GM19372 (cell line): ENCODE measurements around the gene EHD4.

Source experiments
- ATAC-seq: cut with Tn5 transposase; IDR thresholded peaks from one replicate; pipeline ENCODE4 v1.9.1; 2021; ENCODE audit warnings: mild to moderate bottlenecking, low read depth, moderate library complexity; ENCODE audit not compliant: unreplicated experiment

Gene EHD4

DNA sequence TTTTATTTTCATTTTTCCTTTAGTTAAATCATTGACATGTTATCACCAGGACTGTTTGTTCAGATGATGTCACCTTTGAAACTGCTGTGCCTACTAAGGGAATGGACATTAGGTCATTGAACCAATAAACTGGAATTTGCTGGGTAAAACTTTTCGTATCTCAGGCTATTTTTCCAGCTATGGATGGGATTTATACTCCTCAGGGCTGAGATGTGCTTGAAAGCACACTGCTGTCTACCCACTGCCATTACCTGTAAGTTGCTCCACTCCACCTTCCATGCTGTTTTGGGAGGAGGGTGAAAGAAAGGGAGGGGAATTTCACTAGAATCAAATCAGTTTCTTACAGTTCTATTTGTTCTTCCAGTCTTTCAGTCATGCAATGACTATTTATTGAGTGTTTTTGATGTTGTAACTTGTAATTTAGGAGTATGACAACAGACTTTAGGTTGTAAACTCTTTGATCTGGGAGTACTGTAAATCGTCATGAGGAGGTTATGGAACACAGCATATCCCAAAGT is 11.3 kb downstream of the EHD4 start:
- no peak for ATAC-seq

GRCh38 chr15:41958002-41958420 is 14.3 kb downstream of the EHD4 start:
- no peak for ATAC-seq

GRCh38 chr15:41957021-41957897 is 15.1 kb downstream of the EHD4 start:
- ATAC-seq = no peak

GRCh38 chr15:41955807-41956525 is 16.4 kb downstream of the EHD4 start:
- no peak for ATAC-seq

DNA sequence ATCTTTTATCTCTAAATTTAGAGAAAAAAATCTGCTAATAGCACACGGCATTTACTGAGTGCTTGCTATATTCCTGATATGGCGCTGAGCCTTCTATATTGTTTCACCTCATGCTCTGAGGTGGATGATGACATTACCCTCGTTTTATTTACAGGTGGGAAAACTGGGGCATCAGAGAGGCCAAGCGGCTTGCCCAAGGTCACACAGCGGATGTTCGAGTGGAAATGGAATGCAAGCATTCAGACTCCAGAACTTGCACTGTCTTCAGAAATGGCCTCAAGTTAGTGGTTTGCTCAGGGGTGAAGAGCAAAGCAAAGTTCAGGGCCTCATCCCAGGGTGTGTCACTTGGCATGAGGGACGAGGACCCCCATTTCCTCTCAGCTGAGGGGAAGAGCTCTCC is 17.3 kb downstream of the EHD4 start:
- no peak for ATAC-seq

DNA sequence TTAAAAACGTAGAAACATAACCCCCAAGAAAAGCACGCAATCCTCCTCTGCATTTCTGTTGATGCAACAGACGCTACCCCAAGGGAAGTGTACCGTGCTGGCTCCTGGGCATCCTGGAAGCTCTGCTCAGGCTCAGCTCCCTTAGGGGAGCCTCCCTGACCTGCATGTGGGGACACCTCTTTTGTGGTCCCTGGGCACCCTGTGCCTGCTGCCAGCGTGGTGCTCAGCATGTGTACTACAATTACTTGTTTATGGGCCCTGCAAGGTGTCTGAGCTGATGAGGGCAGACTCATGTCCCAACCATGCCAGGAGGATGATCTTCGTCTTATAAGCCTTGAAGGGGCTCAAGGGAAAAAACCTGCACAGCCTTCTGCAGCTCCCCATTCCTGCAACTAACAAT is 18.3 kb downstream of the EHD4 start:
- ATAC-seq = no peak

- ATAC-seq = no peak
Measured at GRCh38 chr15:41952013-41952563, 20.3 kb downstream of the EHD4 start.

GRCh38 chr15:41951571-41951970 is 20.8 kb downstream of the EHD4 start:
- no peak for ATAC-seq

DNA sequence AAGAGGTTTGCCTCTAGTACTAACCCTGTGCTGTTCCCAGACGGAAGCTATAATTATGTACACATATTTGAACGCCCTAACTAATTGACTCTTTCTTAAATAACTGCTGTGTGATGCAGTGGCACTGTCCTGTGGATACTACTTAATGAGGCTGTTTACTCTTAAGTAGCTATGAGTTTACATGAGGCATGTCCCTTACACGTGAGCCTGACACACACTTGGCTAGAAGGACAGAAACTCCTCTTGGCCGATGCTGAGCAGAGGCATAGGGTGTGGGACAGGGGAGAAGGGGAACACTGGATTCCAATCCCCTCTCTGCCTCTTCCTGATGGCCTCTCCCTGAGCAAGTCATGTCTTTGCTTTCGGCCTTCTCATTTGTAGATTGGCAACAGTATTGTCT is 21.9 kb downstream of the EHD4 start:
- ATAC-seq = no peak

DNA sequence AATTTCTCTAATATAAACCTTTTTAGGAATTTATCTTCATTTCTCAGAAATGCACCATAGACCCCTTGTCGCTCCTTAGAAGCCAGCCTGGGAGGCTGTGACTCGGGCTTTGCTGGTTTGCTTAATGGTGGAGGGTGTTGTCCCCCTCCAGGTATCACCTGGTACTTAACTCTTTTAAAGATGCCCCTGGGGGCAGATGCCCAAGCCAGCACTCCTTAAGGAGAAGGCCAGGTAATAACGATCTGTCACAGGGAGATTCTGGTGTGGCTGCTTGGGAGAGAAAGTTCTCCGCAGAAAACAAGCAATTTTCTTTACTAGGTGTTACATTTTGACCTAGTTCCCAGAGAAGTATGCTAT is 22.3 kb downstream of the EHD4 start:
- no peak for ATAC-seq

DNA sequence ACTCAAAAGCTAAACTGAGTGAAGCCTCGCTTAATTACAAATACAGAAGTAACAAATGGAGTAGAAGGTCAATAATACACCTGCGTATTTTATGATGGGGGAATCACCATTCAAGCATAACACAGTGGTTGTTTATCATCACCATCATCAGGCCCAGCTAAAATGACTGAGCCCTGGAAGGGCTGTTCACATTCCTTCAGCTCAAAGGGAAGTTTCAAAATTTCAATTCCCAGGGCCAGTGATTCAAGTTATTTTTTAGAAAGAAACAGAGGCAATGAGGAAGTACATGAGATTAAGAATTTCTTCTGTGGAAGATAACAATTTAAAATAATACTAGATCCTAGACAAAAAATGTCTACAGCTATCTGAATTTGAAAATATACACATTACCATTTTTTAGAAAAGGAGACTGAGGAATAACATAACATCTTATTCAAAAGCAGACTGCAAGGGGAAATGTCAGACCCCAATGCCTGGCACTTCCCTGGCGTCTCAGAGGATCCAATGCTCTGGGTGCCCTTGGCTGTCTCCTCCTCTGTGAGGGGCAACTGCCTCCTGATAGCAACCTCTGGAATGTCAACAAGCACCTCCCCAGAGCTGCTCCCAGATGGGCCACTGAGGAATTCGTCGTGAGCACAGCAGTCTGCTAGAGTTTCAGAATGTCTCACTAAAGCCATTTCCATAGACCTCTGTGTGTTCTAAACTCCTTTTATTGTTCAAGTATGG is 22.8 kb downstream of the EHD4 start:
- no peak for ATAC-seq

GRCh38 chr15:41948490-41948889 is 23.9 kb downstream of the EHD4 start:
- no peak for ATAC-seq

- no peak for ATAC-seq
Measured at GRCh38 chr15:41946970-41947369, 25.4 kb downstream of the EHD4 start.

DNA sequence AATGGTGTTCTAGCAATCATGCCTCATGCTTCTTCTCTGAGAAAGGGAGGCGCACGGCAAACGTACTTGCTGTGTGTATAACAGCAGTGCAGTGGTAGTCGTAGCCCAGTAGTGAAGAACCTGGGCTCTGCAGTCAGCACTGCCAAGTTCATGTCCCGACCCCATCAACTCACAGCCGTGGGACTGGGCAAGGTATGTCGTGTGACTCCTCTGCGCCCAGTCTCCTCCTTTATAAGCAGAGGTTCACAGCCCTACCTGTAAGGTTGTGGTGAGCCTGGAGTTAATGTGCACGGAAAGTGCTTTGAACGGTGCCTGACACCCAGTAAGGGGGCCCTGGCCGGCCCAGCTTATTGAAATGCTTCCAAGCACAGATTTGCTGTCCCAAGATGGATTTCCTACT is 26.6 kb downstream of the EHD4 start:
- no peak for ATAC-seq

DNA sequence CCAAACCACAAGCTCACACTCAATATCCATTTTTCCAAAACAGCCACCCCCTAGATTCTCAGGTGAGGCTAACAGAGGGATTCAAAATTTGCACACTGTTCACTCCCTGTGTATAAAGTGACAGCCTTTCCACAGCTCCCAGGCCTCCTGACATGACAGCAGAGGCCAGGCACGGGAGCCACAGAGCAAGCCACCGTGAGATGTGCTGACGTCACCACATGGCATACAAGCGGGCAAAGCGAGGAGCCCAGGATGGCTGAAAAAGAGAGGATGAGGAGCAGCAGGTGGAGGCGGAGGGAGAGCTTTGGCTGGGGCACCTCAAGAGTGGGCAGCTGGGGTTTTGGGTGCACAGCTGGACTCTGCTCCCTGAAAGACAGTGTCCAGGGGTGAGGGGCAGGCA is 27.1 kb downstream of the EHD4 start:
- ATAC-seq = no peak

DNA sequence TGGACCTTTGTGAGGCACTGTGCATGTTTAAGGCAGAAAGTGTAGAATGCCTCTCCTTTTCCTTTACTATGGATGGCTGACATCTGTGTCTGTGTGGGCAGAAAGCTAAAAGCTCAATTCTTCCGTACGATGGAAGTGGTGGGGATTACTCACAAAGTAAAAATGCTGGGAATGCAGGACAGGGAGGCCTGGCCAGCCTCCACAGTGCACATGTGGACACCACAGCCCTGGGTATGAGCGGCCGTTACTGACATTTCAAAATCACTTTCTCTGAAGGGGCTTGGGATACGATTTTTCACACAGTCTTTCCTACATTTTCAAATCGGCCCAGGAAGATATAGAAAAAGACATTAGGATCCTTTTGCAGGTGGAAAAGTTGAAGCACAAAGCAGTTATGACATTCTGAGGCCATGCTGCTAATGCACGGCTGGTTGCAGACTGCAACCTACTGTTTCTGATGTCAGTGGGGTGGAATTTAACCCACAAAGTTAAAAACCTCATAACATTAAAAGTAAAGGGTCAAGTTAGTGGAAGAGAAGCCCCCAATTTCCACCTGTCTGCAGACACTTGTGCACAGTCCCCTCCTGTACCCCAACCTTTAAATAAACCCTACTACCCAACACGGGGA is 27.9 kb downstream of the EHD4 start:
- no peak for ATAC-seq

DNA sequence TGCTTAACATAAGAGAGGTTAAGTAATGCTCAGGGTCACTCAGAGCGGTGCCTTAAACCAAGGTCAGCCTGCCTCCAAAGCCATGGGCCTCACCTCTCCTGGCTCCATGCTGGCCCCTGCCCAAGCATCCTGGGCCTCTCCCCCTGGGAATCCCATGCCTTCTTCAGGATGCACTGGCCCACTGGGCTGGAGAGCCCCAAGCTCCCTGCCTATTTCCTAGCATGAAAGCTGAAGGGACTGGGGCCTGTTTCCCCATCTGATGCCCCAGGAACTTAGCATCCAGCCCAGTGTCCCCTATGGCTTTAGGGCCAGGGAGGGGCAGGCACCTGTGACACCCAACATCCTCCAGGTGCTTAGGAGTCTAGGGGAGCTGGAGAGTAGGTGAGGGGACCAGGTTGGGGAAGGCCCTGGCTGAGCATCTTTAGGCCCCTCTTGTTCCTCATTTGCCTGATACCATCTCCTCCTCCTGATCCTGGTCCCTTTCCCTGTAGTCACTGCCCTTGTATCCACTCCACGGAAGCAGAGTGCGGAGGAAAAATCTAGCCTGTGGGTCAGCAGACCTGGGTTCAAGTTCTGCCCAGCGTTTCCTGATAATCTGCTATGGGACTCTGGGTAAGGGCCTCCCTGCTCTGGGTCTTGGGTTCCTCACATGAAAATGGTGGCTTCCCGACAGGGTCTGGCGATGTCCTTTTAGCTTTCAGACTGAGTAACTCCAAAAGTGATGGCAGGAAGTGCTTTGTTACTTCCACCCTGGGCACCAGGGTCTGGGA is 28.6 kb downstream of the EHD4 start:
- no peak for ATAC-seq

DNA sequence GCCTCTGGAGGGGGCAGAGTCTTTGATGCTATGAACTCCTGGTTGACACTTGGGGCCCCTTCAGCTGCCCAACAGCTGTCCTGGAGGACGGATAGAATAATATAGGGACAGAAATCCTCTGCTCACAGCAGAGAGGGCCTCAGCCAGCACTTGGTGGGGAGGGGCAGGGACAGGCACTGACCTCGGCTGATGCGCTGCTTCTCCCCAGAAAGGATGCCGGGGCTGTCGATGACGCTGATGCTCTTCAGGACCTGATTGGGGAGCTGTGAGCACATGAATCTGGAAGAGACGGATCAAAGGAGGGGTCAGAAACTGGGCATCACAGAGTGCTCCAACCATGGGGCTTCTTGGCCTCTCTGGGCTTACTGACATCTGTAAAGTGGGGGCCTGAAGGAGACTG is 29.5 kb downstream of the EHD4 start:
- ATAC-seq = no peak

DNA sequence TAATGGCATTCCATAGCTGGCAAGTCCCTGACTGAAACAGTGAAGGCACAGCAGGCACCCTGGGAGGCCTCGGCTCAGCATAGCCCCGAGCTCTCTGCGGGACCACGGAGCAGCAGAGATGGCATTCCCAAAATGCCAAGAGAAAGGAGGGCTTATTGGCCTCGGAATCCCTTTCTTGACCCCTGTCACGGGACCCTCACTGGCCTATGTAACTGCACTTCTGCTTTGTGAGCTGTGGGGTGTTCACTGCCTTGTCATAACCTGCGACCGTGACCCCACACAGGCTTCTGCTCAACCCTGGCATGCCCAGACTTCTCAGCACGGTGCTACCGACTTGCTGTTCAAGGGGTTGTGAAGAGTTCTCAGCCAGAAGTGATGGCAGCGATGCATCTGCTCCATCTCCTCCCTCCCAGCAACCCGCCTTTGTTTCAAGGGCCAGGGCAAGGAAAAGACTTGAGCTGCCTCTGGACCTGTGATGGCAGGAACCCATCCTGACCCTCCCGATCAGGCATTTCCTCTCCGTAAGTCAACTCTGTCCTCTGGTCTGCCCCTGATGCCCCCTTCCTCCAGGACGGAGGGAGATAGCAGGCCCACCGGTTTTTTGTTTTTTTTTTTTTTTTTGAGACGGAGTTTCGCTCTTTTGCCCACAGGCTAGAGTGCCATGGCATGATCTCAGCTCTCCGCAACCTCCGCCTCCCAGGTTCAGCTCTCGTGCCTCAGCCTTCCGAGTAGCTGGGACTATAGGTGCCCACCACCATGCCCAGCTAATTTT is 30.5 kb downstream of the EHD4 start:
- ATAC-seq = no peak
